ENCODE data around the gene PIGZ.

GRCh38 chr3:197007296-197007940, 38.8 kb upstream of the PIGZ start:
- no peak for TF ChIP-seq EZH2phosphoT487 (IDR thresholded peaks at IDR 0.05; ENCODE audit: insufficient read depth, low read depth)
- no peak for TF ChIP-seq EZH2 (IDR thresholded peaks at IDR 0.05; ENCODE audit: insufficient read depth, poor library complexity, severe bottlenecking)

Measured in GM23248 (cell line).